GM18499 (cell line): ENCODE results near the gene CDH8.
"Not testable (repeated sequence)": the region's sequence is repeated elsewhere in the genome, so short reads cannot be mapped to it uniquely, and the experiment has no call there.

ENCODE experiments used
- ATAC-seq: cut with Tn5 transposase; IDR thresholded peaks from one replicate; pipeline ENCODE4 v1.9.1; 2021; ENCODE audit warnings: moderate number of reproducible peaks; ENCODE audit not compliant: insufficient read depth, unreplicated experiment

The CDH8 gene

DNA sequence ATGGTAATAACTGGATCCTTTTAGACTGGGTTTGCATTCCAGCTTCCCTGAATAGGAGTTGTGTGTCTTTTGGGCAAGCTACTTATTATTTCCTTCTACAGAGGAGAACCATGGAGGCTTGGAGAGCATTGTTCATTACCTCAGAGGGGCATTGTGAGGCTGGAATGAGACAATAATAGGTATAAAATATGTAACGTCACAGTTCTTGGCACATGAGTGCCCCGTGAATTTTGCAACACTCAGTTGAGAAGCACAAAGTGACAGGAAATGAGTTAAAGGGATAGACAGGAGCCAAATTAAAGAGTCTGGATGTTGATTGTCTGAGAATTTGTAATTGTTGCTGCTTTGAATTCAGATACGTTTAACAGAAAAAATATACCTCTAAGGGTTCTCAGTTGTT is 92.2 kb downstream of the CDH8 start:
- no peak for ATAC-seq

DNA sequence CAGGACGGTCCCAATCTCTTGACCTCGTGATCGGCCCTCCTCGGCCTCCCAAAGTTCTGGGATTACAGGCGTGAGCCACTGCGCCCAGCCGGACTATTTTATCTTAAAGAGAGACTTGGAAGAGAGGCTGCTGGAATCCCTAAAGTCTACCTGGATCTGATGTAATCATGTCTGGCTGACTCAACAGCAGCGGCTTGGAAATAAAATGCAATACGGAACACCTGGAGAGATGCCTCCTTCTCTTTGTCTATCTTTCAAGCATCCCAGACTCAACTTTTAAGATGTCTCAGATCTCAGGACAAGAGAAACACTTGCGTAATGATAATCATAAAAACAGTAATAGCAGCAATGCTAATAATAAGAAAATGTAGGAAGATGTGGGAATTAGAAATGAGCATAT is 95.6 kb downstream of the CDH8 start:
- ATAC-seq: no peak

DNA sequence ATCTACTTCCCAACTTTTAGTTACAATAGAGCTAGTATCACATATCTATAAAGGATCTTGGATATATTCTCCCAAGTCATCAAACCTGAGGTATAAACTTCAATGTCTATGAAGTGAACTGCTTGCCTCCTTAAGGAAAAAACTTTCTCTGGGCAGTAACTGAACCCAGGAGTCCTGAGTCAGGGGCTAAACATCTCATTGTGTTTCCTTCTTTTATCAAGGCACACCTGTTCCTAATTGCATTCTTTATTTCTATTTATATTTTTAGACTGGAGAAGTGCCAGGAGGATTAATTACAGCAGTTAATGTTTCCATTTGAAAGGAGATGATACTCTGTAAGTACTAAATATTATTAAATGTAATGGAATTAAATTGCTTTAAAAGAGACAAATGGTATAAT is 98.6 kb downstream of the CDH8 start:
- no peak for ATAC-seq

DNA sequence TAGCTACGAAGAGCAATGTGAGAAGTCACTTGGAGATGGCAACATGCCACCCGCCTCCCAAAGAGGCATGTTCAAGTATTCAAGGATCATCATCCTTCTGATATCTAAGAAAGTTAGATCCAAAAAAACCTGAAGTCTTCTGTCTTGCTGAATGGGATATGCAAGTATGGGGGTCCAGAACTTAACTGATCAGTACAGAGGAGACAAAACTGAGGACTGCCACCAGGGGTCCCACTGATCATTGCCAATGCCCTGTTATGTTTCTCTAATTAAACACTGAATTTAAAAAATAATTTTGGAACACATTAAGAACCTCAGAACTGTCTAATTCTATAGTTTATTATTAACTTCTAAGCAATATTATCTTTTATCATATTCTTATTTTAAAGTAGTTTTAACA is 99.7 kb downstream of the CDH8 start:
- no peak for ATAC-seq

DNA sequence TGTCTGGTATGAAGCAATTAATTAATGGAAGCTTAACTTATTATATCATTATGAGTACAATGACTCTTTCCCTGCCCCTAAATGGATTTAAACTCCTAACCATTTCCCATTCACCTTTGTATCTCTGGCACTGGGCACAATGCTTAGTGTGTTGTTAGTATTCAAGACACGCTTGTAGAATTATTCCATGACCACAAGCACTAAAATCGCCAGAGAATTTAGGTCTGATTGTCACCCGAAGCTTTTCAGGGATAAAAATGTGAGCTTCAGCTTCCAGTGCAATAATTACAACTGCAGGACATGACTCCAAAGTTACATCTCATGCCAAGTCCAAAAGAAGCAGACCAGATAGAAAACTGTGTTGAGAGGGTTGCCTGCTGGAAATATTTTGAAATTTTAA is 101.6 kb downstream of the CDH8 start:
- no peak for ATAC-seq

DNA sequence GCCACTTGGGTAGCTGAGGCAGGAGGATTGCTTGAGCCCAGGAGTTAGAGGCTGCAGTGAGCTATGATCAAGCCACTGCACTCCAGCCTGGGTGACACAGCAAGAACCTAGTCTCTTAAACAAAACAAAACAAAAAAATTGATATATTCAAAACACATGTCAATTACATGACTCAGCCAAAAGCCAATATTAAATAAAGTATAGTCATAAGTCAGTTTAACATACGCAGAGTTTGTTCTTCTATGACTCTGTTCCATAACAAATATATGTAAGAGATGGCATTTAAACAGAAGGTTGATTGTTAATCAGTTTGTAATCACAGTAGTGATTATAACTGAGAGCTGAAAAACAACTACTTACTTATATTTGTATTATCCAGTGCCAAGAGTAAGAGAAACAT is 106.5 kb downstream of the CDH8 start:
- no peak for ATAC-seq

DNA sequence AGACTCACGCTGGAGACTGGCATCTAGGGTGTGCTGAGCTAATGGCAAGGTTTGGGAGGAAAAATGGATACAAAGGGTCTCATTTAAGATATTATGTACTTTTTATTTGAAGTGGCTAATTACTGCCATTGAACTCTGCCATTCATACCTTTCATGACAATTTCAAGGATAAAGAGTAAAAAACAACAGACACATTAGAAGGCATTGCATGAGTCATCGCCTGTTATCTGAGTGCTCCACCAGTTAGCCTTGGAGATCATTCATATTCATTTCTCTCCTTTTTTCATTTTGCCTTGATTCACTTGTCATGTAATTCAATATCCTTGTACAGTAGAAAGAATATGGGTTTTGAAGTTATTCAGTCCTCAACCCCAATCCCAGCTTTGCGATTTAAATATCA is 109.5 kb downstream of the CDH8 start:
- ATAC-seq: no peak

DNA sequence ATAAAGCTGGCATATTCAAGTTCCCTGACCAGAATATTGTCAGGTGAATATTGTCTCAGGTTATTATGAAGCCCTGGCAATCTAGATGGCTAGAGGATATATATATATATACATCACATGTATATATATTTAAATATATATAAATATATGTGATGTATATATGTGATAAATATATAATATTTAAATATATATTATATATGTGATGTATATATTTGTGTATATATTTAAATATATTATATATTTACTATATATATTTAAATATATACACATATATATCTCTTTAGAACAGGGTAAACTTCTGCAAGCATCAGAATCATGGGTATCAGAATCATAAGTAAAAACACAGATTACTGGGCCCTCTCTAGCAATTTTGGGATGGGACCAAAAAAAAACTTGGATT is 112.6 kb downstream of the CDH8 start:
- ATAC-seq: no peak

DNA sequence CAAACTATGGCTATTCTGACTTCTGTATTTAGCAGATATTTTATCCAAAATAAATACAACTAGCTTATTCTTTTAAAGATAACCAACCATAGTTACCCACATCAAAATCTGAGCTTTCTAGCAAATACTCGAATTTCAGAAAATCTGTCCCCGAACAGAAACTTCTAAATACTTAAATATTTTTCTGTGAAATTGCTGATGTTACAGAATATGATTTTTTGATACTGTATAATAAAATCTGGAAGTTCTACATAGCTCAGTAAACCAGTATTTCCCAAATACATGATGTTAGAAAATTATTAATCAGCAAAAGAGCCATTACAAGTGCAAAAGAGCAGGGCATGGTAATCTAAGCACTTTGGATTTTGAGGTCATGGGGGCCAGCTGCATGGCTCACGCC is 114.9 kb downstream of the CDH8 start:
- no peak for ATAC-seq

DNA sequence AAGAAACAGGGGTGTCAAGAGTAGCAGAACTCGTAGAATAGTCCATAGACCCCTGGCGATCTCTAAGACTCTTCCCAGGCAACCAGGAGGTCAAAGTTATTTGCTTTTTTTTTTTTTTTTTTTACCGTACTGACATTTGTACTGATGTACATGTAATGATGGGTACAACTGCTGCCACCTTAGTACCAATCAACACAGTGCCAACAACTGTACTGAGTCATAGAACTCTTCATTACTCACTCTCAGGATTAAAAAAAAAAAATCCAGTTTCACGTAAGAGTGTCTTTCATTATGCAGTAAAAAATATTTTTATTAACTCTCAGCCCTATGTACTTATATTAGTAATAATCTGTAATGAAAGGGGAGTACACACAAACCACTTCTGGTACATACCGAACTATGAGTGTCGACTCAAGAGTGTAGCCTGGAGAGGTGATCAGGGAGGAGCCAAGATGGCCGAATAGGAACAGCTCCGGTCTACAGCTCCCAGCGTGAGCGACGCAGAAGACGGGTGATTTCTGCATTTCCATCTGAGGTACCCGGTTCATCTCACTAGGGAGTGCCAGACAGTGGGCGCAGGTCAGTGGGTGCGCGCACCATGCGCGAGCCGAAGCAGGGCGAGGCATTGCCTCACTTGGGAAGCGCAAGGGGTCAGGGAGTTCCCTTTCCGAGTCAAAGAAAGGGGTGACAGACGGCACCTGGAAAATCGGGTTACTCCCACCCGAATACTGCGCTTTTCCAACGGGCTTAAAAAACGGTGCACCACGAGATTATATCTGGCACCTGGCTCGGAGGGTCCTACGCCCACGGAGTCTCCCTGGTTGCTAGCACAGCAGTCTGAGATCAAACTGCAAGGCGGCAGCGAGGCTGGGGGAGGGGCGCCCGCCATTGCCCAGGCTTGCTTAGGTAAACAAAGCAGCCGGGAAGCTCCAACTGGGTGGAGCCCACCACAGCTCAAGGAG is 118.1 kb downstream of the CDH8 start:
- ATAC-seq: not testable (repeated sequence)

DNA sequence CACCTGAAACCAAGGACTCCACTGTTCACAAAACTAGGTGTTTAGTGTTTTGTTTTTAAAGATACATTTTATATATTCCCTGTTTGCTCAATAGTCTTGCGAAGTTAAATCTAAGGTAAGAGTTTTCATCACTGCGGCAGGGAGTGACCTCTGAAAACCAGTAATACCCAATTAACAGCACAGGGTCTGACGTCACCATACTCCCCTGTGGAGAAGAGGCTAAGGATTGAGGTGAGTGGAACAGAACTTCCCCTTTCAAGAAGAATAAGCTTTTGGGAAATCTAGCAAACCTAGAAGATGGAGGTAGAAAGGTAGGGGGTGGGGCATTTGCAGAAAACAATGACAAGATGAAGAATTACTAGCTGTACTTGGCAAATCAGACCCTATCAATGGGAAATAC is 120.7 kb downstream of the CDH8 start:
- ATAC-seq: no peak

DNA sequence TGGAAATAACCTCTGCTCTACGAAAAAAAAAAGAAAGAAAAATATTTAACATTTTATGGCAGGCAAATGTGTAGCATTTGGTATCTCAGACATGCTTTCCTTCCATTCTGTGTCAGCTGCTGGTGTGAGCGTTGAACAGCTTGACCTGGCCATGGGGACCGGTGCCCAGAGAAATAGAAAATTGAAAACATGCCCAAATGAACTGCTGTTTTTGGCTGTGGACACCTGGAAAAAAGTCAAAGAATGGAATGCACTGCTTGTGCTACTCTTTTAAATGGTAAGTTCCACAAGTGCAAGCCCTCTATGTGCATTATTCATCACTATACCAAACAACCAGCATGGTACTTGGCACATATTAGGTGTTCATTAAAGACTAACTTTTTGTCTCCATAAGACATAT is 127.2 kb downstream of the CDH8 start:
- ATAC-seq: no peak

DNA sequence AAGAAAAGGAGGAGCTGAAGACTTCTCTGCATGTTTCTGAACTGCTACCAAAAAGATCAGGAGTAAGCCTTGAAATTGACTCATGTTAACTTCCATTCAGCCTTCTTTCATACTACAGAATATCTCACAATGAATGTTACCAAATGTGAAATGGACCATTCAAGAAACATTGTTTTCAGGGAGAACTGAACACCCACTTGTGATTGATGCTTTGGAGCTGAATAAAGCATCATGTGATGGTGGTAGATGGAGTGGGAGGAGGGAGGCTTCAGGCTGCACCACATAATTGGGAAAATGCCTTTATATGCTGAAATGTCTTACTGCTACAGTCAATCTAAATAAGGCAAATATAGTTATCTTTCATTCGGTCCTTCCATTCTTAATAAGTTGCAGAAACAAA is 127.8 kb downstream of the CDH8 start:
- ATAC-seq: no peak

DNA sequence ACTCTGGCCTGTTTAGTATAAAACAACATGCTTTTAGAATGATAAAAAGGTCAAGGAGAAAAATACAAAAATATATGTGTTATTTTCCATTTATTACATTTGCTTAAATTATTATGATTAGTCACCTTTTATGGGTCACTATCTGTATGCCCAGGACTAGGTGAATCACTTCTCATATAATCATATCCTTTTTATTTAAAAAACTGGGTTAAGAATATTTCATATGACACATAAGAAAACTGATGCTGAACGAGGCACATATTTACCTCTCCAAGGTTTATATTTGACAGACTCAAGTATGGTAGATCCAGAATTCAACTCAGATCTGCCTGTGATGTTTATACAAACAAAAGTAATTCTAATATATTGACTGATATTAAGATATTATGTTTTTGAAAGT is 134.5 kb downstream of the CDH8 start:
- ATAC-seq: no peak

DNA sequence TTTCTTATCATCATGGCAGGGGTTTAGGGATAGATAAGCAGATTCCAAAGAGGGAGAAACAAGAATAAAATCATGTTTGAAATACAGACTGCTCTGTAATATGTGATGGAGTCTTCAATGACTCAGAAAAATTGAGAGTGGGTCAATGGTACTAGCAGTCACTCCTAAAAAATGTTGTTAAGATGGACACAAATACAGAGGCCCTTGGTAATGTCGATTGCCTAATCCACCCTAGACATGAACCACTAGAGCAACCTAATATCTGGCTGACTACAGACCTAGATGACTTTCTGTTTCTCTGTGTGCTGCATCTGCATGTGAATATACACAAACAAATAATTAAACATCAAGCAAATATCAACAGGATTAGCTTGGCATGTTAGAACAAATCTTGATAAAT is 135.8 kb downstream of the CDH8 start:
- ATAC-seq: no peak

DNA sequence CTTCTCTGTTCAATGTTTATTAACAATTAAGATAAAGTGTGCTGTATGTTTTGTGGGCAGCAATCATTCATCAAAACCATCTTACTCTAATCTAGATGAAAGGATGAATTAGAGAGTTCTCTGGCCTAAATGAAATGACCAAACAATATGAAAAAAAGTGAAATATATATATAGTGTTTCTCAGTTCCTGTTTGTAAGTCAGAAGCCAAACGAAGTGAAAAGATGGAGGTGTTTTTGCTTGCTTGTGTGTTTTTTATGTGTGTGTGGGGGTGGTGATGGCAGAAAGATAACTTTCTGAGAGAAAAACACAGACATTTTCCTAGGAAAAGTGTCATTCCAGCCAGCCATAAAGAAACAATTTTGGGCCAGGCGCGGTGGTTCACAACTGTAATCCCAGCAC is 138.6 kb downstream of the CDH8 start:
- ATAC-seq: no peak

DNA sequence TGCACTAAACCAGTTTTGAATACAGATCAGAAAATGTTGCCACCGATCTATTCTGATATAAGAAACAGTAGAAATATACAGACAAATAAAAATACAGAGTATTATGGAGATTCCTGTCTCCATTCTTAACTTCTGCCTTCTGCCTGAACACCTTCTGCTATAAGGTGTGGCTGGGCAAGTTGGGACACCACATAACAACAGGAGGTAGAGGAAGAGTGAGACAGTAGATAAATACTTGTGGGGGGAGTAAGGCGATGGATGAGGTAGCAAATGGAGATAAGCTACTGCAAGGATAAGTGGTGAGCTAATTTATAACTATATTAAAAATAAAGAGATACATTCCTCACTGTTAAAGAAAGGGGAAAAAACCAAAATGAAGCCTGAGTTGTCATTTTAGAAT is 143.7 kb downstream of the CDH8 start:
- ATAC-seq: no peak

DNA sequence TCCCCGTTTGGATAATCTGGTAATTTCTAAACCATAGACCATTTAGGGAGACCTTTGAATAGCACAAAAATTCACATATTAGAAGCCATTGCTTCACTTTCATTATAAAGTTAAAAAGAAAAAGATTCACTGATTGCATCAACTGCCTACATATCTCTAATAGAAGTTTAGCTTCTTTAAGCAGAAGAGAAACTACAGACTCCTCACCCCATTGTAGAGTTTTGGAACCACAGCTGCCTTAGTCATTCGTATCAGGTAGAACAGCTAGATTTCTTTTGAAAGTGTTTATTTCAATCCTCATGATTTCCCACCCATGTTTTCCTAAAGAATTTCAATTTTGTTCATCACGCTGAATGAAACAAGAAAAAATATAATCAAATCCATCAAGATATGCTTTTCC is 144.8 kb downstream of the CDH8 start:
- ATAC-seq: no peak

DNA sequence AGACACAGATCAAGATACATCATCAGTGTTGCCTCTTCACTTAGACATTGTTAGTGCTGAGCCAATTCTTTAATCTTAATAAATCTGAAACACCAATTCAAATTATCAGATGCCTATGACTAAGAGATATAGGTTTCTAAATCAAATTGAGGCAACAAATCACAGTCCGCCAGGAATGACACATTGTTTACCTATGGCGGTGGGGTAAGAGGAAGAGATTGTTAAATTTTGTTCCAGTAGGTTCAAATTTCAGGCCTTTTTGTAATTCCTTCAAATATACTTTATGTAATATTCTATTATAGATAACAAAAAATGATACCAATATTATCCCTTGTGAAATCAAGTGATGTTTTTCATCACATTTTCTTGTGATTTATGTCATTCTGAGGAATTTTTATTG is 145.9 kb downstream of the CDH8 start:
- no peak for ATAC-seq

DNA sequence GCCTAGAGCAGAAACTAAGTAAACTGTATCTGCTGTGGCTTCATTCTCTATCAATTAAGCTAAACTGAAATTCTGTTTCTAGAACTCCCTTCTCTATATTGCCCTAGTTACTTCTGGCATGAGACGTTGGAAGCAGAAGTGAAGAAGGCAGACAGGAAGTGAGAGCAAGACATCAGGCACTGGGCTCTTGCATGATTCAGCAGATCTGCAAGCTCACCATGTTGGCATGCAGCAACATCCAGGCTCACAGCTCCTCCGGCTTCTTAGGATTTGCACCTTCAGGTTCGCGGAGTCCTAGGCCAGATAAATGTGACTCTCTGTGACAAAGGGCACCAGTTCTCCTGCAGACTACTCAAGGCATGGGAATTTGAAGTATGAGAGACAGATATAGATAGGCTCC is 148.3 kb downstream of the CDH8 start:
- no peak for ATAC-seq

DNA sequence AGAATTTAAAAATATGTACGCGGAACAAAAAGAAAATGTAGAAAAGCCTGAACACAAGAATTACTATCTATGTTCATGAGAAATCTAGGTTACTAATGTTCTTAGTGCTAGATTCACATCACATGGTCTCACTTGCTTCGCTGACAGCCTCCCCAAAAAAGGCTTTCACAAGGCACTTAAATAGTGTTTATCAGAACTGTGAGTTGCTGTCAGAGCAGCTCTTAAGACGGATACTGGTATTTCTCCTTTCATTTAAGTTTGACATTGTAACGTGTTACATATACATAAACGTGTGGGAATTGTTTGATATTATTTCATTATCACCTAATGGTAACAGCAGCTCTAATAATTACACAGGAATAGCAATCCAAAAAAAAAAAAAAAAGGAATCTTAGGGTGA is 150.9 kb downstream of the CDH8 start:
- ATAC-seq: no peak

DNA sequence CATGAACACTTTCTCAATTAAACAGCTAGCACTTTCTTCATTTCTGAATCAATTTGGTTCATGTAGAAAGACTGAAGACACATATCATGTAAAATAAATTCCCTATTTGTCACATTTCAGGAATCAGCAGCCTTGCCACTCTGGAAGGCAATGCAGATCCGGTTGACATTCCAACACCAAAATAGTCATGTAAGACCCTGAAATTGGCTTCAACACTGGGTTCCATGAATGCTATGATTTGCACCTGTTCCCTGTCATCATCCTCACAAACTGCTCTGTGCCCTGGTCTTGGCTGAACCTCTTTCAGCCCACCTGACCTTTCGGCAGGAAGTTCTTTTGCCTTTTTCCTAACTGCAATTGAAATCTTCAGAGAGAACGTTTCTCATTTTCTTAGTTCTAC is 156.9 kb downstream of the CDH8 start:
- ATAC-seq: no peak
